Suppressor macrophage treated with lipopolysaccharide for 4 hours (primary cell): ENCODE measurements around the gene GNA14.
A peak's percentile ranks its signal among the peaks of the same experiment; 100 is the strongest.
"Not testable (repeated sequence)": the region's sequence is repeated elsewhere in the genome, so short reads cannot be mapped to it uniquely, and the experiment has no call there.

Experiments
- DNase-seq: peaks from one replicate; pipeline ENCODE4 v3.0.0-alpha.2; 2020

Gene GNA14

GRCh38 chr9:77640741-77641580, 7.2 kb downstream of the GNA14 start:
- no peak for DNase-seq

- DNase-seq, result no peak
These were observed 15.5 kb downstream of the GNA14 start for GRCh38 chr9:77632652-77633051.

- DNase-seq, result not testable (repeated sequence)
These were observed 19.3 kb downstream of the GNA14 start for GRCh38 chr9:77628864-77629263.

- DNase-seq, result no peak
These were observed 31.9 kb downstream of the GNA14 start for GRCh38 chr9:77616191-77616590.

DNA sequence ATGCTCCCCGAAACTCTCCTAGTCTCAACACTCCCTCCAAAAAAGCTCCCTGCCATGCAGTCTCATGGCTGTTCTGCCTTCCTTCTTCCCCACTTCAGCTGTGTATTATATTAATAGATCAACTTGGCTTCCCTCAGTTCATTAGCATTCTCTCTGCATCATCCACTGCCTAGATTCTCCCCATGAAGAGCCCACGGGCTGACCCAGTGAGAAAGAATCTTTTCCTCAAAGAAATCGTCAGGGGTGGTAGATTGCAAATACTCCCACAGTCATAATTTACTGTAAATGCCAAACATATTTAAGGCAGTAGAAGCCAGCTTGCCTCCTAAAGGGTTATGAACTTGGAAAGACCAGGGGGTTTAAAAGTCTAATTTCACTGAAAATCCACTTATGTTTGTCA, 33.5 kb downstream of the GNA14 start:
- no peak for DNase-seq

GRCh38 chr9:77606526-77606925, 41.6 kb downstream of the GNA14 start:
- DNase-seq, result no peak

DNA sequence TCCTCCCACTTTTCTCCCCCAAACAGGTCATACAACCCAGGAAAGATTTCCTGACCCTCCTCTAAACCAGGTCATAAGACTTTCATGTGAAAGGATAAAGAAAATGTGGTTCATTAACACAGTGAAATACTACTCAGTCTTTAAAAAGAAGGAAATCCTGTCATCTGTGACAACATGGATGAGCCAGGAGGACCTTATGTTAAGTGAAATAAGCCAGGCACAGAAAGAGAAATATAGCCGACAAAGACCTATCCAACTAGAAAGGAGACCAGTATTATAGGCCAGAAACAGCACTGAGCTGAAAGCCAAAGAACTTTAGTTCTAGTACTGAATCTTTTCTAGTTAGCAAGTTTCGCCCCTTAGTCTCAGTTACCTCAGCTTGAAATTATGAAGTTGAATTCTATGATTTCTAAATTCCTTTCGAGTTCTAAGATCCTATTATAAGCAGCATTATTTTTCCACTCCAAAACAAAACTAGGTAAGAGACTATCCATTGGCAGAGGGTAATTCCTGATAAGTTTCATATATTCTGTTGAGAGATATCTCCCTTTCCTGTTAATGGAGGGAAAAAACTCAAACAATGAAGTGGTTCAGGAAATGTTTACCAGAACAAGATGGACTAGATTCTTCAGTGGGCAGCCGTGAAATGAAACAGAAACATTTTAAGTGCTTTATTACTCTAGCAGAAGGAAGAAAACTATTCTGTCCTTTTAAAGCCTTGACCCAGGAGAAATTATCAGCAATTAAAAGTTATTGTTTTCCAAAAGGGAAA, 42.5 kb downstream of the GNA14 start:
- no peak for DNase-seq

- no peak for DNase-seq
These were observed 43.8 kb downstream of the GNA14 start for GRCh38 chr9:77604316-77604715.

DNA sequence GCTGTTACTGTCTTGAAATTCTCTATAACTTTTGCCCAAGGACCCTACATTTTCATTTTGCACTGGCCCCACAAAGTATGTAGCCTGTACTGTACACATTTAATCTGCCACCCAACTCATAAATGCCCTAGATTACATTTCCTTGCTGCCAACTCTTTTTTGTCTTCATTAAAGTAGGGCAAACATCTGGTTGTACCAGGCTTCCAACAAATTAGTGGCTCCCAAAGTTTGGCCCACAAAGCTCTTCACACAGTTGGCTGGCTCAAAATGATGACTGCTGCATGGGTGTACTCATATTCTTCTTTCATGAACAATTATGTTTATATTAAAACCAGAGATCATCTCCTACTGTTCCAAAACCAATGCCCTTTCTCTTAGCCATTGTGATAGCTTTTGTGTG, 45.3 kb downstream of the GNA14 start:
- DNase-seq, result no peak

GRCh38 chr9:77601476-77602099, 46.5 kb downstream of the GNA14 start:
- DNase-seq, result no peak

DNA sequence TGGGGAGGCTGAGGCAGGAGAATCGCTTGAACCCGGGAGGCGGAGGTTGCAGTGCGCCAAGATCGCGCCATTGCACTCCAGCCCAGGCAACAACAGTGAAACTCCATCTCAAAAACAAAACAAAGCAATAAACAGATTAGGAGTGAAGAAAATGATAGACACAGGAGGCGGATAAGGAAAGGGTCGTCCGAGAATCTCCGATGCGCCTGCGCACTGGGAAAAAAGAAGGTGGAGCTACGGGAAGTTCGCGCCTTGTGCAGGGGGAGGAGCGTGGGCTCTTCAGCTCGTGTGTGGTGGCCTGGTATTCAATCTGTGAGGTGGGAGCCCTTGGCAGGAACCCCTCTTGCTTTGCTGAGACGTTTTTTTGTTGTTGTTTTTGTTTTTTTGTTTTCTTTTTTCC, 47.3 kb downstream of the GNA14 start:
- DNase-seq, result no peak

DNA sequence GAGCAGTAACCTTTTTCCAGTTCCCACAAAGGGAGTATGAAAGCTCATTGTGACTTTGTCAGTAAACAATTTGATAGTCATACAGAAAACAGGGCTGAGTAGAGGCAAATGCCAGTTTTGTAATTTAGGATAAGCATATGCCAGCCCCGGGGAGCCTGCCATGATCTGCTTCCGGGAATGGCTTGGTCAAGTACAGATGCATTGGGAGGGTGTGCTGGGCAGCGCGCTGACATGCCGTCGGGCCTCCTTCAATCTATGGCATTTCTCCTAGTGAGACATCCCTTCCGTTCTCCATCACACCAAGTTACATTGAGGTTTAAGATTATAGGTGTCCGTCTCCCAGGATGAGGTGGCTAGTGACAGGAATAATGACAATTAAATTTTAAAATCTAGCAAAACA, 48.6 kb downstream of the GNA14 start:
- DNase-seq, result no peak

GRCh38 chr9:77598991-77599390, 49.1 kb downstream of the GNA14 start:
- no peak for DNase-seq

- no peak for DNase-seq
These were observed 49.6 kb downstream of the GNA14 start for GRCh38 chr9:77598524-77598923.

- DNase-seq, result no peak
These were observed 51.1 kb downstream of the GNA14 start for GRCh38 chr9:77597057-77597456.

- DNase-seq, result peak; percentile 12
These were observed 52.6 kb downstream of the GNA14 start for GRCh38 chr9:77595426-77596095.

GRCh38 chr9:77594963-77595362, 53.2 kb downstream of the GNA14 start:
- no peak for DNase-seq

DNA sequence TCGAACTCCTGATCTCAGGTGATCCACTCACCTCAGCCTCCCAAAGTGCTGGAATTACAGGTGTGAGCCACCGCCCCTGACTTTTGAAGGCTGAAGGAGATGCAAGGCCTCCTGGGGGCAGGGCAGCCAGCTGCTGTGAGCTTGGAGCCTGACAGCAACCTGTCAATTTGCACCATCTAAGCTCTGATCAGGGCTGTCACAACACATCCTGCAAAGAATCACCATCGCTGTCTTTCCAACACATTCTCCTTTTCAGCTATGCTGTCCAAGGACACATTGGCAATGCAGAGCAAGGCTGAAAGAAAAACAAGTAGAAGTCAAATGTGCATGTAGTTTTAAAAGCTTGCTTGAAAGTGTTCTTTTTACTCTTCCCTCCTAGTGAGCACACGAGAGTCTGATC, 54.6 kb downstream of the GNA14 start:
- no peak for DNase-seq

DNA sequence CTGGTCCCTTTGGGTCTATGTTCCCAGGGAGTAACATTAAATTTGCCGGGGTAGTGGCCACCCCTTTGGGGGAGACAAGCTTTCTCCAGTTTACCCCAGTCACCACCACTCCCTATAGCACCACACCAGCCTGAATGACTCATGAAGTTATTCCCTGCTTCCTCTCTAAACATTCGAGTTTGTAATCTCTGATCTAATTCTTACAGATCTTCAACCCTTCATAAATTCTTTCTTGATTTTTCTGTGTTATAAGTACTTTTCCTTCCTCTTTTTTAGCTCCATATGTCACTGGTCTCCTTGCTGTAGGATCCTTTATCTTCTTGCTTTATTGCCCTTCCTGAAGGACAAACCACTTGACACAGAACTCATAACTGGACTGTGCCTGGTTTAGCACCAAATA, 55.6 kb downstream of the GNA14 start:
- peak; percentile 6 for DNase-seq

- no peak for DNase-seq
These were observed 58.9 kb downstream of the GNA14 start for GRCh38 chr9:77589046-77589795.

DNA sequence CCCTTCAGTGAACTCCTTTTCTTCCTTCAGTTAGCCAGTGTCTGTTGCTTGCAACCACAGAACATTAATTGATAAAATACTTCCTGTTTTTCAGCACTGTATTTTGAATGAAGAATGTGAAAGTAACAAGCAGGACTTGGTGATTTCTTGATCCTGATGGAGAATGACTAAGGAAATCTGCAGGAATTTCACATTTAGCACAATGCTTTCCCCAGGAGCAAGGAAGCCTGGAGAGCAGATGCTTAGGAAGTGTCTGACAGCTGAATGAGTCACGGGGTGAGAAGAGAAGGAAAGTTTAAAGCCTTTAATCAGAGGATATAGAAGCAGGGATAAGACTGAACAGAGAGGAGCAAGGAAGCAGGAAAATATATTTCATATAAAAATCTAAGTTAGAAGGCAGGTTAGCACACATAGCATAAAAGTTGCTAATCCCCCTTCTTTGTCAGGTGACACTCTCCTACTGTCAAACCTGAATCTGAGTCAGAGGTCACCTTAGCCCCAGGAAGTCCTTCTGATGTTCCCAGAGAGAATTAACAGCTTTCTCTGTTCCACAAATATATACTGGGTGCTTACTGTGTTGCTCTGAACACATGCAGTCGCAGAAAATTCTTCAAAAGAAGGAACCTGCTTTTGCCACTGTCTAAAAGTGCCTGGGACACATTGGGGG, 59.7 kb downstream of the GNA14 start:
- no peak for DNase-seq

GRCh38 chr9:77587851-77588250, 60.3 kb downstream of the GNA14 start:
- no peak for DNase-seq
